ENCODE measurements around the gene RTCA.
A peak's percentile ranks its signal among the peaks of the same experiment; 100 is the strongest.

RTCA gene

DNA sequence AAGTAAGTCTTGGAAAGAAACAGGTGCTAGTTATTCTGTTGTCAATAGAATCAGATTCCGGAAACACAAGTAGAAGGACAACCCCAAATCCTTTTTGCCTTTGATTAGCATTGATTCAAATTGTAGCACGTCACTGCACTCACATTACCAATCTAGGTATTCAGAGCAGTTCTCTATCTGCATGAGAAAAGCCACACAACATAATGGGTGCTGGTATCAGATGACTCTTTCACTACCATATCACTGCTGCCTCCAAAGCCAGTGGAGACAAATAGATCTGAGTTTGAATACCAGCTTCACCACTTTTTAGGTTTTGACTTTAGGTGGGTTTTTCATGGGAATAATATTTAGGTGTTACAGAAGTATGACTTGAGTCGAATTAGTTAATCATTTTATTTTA, 38.9 kb downstream of the RTCA start:
- H3K9me3 ChIP-seq (ENCODE audit: control insufficient read depth, insufficient read depth, low read length): no peaks in the 10 kb centered on the region
- no peak overlapping the region for H3K4me3 ChIP-seq (ENCODE audit: low read length)
- DNase-seq (ENCODE audit: low read depth, low spot score): peak; percentile 16
- no peak overlapping the region for H3K27ac ChIP-seq (ENCODE audit: low read length)
- no CpG with 5 or more reads among the region's 3 CpGs for WGBS (ENCODE audit: insufficient coverage, insufficient read length)
- no peaks in the 10 kb centered on the region for H3K36me3 ChIP-seq (ENCODE audit: control insufficient read depth, insufficient read depth, low read length)
- H3K27me3 ChIP-seq (ENCODE audit: control insufficient read depth, insufficient read depth, low read length): no peaks in the 10 kb centered on the region; the same call in 1 of the 2 replicates
- H3K4me1 ChIP-seq (ENCODE audit: control insufficient read depth, insufficient read depth, low read length): no peaks in the 10 kb centered on the region; the same call in 1 of the 2 replicates

DNA sequence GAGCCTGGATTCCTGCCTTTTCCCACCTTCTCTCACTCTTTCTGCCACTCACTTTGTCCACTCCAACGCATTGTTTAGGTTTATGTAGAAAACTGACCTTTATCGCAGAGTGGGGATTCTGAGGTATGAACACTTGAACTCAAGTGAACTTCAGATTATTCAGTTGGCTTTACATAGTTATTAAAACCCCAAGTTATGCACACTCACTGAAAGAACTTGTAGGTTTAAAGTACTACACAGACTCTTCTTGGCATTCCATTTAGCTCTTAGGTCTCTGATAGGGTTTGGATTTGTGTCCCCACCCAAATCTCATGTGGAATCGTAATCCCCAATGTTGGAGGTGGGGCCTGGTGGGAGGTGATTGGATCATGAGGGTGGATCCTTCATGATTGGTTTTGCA, 39.9 kb downstream of the RTCA start:
- Histone ChIP-seq H3K9me3 (ENCODE audit: control insufficient read depth, insufficient read depth, low read length) (no peaks in the 10 kb centered on the region), H3K27ac (ENCODE audit: low read length) (no peak overlapping the region), H3K4me1 (ENCODE audit: control insufficient read depth, insufficient read depth, low read length) (no peaks in the 10 kb centered on the region; the same call in 1 of the 2 replicates), H3K4me3 (ENCODE audit: low read length) (no peak overlapping the region), H3K36me3 (ENCODE audit: control insufficient read depth, insufficient read depth, low read length) (no peaks in the 10 kb centered on the region), H3K27me3 (ENCODE audit: control insufficient read depth, insufficient read depth, low read length) (no peaks in the 10 kb centered on the region; the same call in 1 of the 2 replicates)
- no peak for DNase-seq (ENCODE audit: low read depth, low spot score)
- WGBS (ENCODE audit: insufficient coverage, insufficient read length): no CpG with 5 or more reads among the region's 3 CpGs

DNA sequence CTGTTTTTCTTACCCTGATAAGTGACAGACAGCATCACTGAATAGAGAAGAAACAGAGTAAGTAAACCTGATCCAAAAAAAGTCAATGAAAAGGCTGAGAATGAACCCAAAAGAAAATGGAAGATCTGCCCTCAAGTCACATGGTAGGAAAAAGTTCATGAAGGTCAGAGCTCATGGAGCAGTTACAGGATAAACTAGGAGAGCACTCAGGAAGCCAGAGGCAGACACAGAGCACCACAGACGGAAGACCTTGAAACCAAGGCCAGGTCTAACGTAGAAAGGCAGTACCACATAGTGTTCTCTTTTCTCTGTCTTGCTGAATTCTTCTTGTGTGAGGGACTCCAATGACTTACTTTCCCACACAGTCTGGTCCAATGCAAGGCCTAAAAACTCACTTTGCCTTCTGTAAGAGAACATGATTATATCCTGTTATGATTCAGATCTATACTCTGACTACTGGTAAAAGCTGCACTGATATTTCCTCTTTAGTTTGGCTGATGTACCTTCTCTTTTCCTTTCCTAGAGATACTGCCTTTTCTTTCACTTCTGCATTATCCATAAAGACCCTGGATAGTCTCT, 40.8 kb downstream of the RTCA start:
- H3K4me3 ChIP-seq (ENCODE audit: low read length): no peak overlapping the region
- no CpG with 5 or more reads among the region's 2 CpGs for WGBS (ENCODE audit: insufficient coverage, insufficient read length)

DNA sequence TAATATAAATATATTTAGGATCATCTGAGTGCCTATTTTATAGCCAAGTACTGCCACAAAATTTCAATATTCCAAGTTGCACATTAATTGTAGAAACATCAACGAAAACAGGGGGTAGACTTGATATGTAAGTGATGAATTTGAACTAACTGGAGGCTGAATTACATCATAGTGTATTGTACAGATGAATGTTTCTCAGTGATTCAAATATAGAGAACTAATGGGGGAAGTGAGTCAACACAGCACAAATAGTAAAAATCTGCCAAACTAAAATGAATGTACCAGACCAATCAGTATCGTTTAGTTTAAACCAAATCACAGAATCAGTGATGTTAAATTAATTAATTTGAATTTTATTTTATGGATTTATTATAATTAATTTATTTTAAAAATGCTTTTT, 42.8 kb downstream of the RTCA start:
- no peaks in the 10 kb centered on the region for H3K36me3 ChIP-seq (ENCODE audit: control insufficient read depth, insufficient read depth, low read length)

More for the DNA sequence above, 40.8 kb downstream of the RTCA start:
- Histone ChIP-seq H3K36me3 (ENCODE audit: control insufficient read depth, insufficient read depth, low read length) (no peaks in the 10 kb centered on the region), H3K27me3 (ENCODE audit: control insufficient read depth, insufficient read depth, low read length) (no peaks in the 10 kb centered on the region; the same call in 1 of the 2 replicates), H3K9me3 (ENCODE audit: control insufficient read depth, insufficient read depth, low read length) (no peaks in the 10 kb centered on the region), H3K4me1 (ENCODE audit: control insufficient read depth, insufficient read depth, low read length) (no peaks in the 10 kb centered on the region; the same call in 1 of the 2 replicates), H3K27ac (ENCODE audit: low read length) (no peak overlapping the region)
- DNase-seq (ENCODE audit: low read depth, low spot score): no peak

DNA sequence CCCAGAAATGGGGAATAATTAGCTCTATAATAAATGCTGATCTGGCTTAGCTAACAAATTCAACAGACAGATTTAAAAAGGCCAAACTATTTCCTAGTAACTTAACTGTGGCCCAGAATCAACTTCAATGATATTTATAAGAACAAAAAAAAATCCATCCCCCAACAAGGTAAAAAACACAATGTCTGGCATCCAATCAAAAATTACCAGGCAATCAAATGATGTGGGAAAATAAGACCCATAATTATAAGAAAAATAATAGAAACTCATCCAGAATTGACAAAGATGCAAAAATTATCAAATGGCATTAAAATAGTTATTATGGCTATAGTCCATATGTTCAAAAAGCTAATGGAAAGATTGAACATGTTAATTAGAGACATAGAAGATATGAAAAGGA, 43.8 kb downstream of the RTCA start:
- DNase-seq (ENCODE audit: low read depth, low spot score): no peak
- H3K27me3 ChIP-seq (ENCODE audit: control insufficient read depth, insufficient read depth, low read length): no peaks in the 10 kb centered on the region
- H3K4me1 ChIP-seq (ENCODE audit: control insufficient read depth, insufficient read depth, low read length): no peaks in the 10 kb centered on the region; the same call in 1 of the 2 replicates
- H3K4me3 ChIP-seq (ENCODE audit: low read length): no peak overlapping the region
- H3K27ac ChIP-seq (ENCODE audit: low read length): no peak overlapping the region
- no peaks in the 10 kb centered on the region for H3K36me3 ChIP-seq (ENCODE audit: control insufficient read depth, insufficient read depth, low read length)
- H3K9me3 ChIP-seq (ENCODE audit: control insufficient read depth, insufficient read depth, low read length): no peaks in the 10 kb centered on the region

More for the DNA sequence above, 42.8 kb downstream of the RTCA start:
- DNase-seq (ENCODE audit: low read depth, low spot score): no peak
- Histone ChIP-seq H3K27me3 (ENCODE audit: control insufficient read depth, insufficient read depth, low read length) (no peaks in the 10 kb centered on the region), H3K27ac (ENCODE audit: low read length) (no peak overlapping the region), H3K4me3 (ENCODE audit: low read length) (no peak overlapping the region), H3K4me1 (ENCODE audit: control insufficient read depth, insufficient read depth, low read length) (no peaks in the 10 kb centered on the region; the same call in 1 of the 2 replicates), H3K9me3 (ENCODE audit: control insufficient read depth, insufficient read depth, low read length) (no peaks in the 10 kb centered on the region)
- no CpG with 5 or more reads among the region's 2 CpGs for WGBS (ENCODE audit: insufficient coverage, insufficient read length)

DNA sequence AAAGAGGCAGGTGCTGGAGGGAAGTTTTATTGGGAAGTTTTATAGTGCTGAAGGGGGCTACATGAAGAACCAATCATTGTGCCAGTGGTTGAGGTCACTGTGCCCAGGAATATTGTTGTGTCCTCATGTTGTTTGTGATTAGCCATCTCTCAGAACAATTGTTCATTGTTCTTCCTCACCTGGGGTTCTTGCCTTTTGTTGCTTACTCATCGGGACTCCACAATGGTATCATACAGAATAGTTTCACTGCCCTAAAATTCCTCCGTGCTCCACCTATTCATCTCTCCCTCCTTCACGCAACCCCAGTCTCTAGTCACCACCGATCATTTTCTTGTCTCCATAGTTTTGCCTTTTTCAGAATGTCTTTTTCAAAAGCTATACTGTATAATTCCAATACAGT, 47.4 kb downstream of the RTCA start:
- no peak for DNase-seq (ENCODE audit: low read depth, low spot score)
- WGBS (ENCODE audit: insufficient coverage, insufficient read length): 100% methylated on average over 2 of the region's 4 CpGs
- no peak overlapping the region for H3K27ac ChIP-seq (ENCODE audit: low read length)
- H3K4me1 ChIP-seq (ENCODE audit: control insufficient read depth, insufficient read depth, low read length): no peaks in the 10 kb centered on the region
- H3K9me3 ChIP-seq (ENCODE audit: control insufficient read depth, insufficient read depth, low read length): no peaks in the 10 kb centered on the region
- no peaks in the 10 kb centered on the region for H3K27me3 ChIP-seq (ENCODE audit: control insufficient read depth, insufficient read depth, low read length)
- no peaks in the 10 kb centered on the region for H3K36me3 ChIP-seq (ENCODE audit: control insufficient read depth, insufficient read depth, low read length)
- no peak overlapping the region for H3K4me3 ChIP-seq (ENCODE audit: low read length)

DNA sequence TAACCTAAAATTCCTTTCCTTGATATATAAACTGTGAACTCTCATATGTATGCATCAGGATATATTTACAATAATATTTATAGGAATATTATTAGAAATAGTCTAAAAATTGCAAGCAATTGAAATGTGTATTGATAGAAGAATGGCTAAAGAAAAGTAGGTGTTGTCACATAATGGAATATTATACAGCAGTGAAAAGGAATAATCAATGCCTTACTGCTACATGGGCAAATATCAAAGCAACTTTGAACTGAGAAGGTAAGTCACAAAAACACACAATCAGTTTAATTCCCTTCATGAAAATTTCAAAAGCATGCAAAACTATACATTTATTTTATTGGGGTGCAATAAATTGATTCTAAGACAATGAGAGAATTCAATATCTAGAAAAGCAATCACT, 50.6 kb downstream of the RTCA start:
- Histone ChIP-seq H3K4me1 (ENCODE audit: control insufficient read depth, insufficient read depth, low read length) (no peaks in the 10 kb centered on the region), H3K9me3 (ENCODE audit: control insufficient read depth, insufficient read depth, low read length) (no peaks in the 10 kb centered on the region), H3K27ac (ENCODE audit: low read length) (no peak overlapping the region), H3K27me3 (ENCODE audit: control insufficient read depth, insufficient read depth, low read length) (no peaks in the 10 kb centered on the region), H3K36me3 (ENCODE audit: control insufficient read depth, insufficient read depth, low read length) (no peaks in the 10 kb centered on the region), H3K4me3 (ENCODE audit: low read length) (no peak overlapping the region)
- no peak for DNase-seq (ENCODE audit: low read depth, low spot score)

DNA sequence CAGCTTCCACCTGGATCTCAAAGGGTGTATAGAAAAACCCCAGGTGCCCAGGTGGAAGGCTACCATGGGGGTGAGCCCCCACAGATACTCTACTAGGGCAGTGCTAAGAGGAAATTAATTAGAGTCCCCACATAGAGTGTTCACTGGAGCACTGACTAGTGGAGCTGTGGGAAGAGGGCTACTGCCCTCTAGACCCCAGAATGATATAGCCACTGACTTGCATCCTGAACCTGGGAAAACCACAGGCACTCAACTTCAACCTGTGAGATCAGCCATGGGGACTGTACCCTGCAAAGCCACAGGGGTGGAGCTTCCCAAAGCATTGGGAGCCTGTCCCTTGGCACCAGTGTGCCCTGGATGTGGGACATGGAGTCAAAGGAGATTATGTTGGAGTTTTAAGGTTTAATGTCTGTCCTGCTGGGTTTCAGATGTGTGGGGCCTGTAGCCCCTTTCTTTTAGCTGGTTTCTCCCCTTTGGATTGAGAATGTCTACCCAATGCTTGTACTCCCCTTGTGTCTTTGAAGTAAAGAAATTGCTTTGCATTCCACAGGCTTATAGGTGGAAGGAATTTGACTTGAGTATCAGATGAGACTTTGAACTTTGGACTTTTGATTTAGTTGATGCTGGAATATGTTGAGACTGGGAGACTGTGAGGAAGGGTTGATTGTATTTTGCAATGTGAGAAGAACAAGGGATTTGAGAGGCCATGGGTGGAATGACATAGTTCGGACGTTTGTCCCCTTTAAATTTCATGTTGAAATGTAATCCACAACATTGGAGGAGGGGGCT, 54.5 kb downstream of the RTCA start:
- Histone ChIP-seq H3K36me3 (ENCODE audit: control insufficient read depth, insufficient read depth, low read length) (no peaks in the 10 kb centered on the region), H3K27me3 (ENCODE audit: control insufficient read depth, insufficient read depth, low read length) (no peaks in the 10 kb centered on the region), H3K27ac (ENCODE audit: low read length) (no peak overlapping the region), H3K4me1 (ENCODE audit: control insufficient read depth, insufficient read depth, low read length) (0 out of 2 replicates have a peak, but pooled peaks cover 1% of the 10 kb centered on the region), H3K4me3 (ENCODE audit: low read length) (no peak overlapping the region), H3K9me3 (ENCODE audit: control insufficient read depth, insufficient read depth, low read length) (no peaks in the 10 kb centered on the region)
- WGBS (ENCODE audit: insufficient coverage, insufficient read length): no CpG with 5 or more reads among the region's 2 CpGs
- no peak for DNase-seq (ENCODE audit: low read depth, low spot score)

DNA sequence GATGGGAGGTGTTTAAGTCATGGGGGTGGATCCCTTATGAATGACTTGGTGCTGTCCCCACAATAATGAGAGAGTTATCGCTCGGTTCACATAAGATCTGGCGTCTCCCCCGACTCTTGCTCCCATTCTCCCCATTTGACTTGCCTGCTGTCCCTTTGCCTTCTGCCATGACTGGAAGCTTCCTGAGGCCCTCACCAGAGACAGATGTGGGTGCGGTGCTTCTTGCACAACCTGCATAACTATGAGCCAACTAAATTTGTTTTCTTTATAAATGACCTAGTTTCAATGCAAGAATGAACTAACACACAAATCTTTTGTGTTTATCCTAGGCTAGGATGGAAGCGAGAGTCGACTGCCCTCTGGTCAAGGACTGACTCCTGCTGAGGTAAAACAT, 55.1 kb downstream of the RTCA start:
- WGBS (ENCODE audit: insufficient coverage, insufficient read length): no CpG with 5 or more reads among the region's 7 CpGs
- no peak overlapping the region for H3K4me3 ChIP-seq (ENCODE audit: low read length)
- H3K27me3 ChIP-seq (ENCODE audit: control insufficient read depth, insufficient read depth, low read length): no peaks in the 10 kb centered on the region
- H3K36me3 ChIP-seq (ENCODE audit: control insufficient read depth, insufficient read depth, low read length): no peaks in the 10 kb centered on the region
- no peaks in the 10 kb centered on the region for H3K9me3 ChIP-seq (ENCODE audit: control insufficient read depth, insufficient read depth, low read length)
- H3K27ac ChIP-seq (ENCODE audit: low read length): no peak overlapping the region
- 0 out of 2 replicates have a peak, but pooled peaks cover 1% of the 10 kb centered on the region for H3K4me1 ChIP-seq (ENCODE audit: control insufficient read depth, insufficient read depth, low read length)
- no peak for DNase-seq (ENCODE audit: low read depth, low spot score)

DNA sequence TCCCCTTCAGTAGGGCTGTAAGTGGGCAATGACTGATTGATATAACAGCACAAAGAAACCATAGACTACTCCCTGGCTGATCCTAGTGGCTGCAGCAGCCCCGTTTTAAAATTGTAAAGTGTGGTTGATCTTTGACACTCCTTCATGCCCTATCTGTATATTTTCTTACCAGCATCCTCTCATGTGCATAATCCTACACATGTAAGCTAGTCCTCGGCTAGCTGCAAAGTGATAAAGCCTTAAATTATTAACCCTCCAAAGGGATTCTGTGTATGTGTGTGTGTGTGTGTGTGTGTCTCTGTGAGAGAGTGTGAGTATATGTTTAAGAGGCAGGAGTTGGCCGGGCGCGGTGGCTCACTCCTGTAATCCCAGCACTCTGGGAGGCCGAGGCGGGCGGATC, 55.5 kb downstream of the RTCA start:
- H3K27ac ChIP-seq (ENCODE audit: low read length): no peak overlapping the region
- no CpG with 5 or more reads among the region's 8 CpGs for WGBS (ENCODE audit: insufficient coverage, insufficient read length)
- no peaks in the 10 kb centered on the region for H3K9me3 ChIP-seq (ENCODE audit: control insufficient read depth, insufficient read depth, low read length)

More for the DNA sequence above, 55.5 kb downstream of the RTCA start:
- Histone ChIP-seq H3K4me1 (ENCODE audit: control insufficient read depth, insufficient read depth, low read length) (0 out of 2 replicates have a peak, but pooled peaks cover 1% of the 10 kb centered on the region), H3K4me3 (ENCODE audit: low read length) (no peak overlapping the region), H3K27me3 (ENCODE audit: control insufficient read depth, insufficient read depth, low read length) (no peaks in the 10 kb centered on the region), H3K36me3 (ENCODE audit: control insufficient read depth, insufficient read depth, low read length) (no peaks in the 10 kb centered on the region)
- DNase-seq (ENCODE audit: low read depth, low spot score): no peak

Measured in iPS DF 6.9 (cell line).